Fibroblast of pulmonary artery (primary cell): ENCODE measurements around the gene EIPR1.

Source experiments
- DNase-seq: peaks from one replicate; pipeline ENCODE4 v3.0.0-alpha.2; 2010; ENCODE audit warnings: low read depth
- H3K4me3 ChIP-seq: replicated peaks from 2 replicates; pipeline ENCODE4 v1.5.1; 2011; ENCODE audit warnings: low read depth, mild to moderate bottlenecking, control low read depth, low read length, moderate library complexity
- TF ChIP-seq, protein P1 (sequence below): IDR thresholded peaks from 2 replicates; pipeline ENCODE4 v1.5.1; 2011; ENCODE audit warnings: mild to moderate bottlenecking, control low read depth, low read length, inconsistent platforms; ENCODE audit errors: missing control alignments

Gene EIPR1

DNA sequence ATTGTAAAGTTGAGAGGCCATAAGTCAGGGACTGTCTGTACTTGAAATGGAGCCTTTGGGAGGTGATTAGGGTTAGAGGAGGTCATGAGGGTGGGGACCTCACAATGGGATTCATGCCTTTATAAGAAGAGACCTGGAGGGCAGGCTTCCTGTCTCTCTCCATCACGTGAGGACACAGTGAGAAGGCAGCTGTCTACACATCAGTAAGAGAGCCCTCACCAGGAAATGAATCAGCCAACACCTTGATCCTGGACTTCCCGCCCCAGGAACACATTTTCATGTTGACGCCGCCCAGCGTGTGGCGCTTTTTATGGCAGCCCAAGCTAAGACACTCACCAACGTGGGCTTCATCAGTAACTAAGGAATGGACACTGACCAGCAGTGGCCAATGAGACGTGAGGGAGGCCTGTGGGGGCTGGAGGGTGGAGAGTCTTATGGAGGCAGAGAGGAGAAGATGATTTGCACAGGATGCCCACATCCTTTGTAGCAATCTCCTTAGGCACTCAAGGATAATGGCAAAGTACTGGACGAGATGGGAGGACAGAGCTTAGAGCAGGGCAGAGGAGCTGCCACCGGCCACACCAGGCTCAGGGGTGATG, 162.7 kb downstream of the EIPR1 start:
- no peak overlapping the region for H3K4me3 ChIP-seq
- no peak for DNase-seq
- TF ChIP-seq, protein P1, sequence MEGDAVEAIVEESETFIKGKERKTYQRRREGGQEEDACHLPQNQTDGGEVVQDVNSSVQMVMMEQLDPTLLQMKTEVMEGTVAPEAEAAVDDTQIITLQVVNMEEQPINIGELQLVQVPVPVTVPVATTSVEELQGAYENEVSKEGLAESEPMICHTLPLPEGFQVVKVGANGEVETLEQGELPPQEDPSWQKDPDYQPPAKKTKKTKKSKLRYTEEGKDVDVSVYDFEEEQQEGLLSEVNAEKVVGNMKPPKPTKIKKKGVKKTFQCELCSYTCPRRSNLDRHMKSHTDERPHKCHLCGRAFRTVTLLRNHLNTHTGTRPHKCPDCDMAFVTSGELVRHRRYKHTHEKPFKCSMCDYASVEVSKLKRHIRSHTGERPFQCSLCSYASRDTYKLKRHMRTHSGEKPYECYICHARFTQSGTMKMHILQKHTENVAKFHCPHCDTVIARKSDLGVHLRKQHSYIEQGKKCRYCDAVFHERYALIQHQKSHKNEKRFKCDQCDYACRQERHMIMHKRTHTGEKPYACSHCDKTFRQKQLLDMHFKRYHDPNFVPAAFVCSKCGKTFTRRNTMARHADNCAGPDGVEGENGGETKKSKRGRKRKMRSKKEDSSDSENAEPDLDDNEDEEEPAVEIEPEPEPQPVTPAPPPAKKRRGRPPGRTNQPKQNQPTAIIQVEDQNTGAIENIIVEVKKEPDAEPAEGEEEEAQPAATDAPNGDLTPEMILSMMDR, result no peak

DNA sequence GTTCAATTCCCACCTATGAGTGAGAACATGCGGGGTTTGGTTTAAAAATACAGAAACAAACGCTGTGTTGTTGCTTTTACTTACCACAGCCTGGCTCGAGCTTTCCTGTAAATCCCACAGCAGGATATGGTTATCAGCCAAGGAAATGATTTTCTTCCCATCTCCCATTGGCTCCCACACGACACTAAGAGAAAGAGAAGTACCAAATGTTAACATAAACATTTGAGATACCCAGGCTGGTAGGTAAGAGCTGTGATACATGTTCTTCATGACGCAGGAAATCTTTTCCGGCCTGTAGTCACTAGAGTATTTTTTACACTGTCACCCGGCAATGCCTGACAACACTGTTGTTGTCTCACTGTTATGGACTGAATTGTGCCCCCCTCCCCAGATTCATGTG, 163.6 kb downstream of the EIPR1 start:
- DNase-seq, result peak; percentile 52

DNA sequence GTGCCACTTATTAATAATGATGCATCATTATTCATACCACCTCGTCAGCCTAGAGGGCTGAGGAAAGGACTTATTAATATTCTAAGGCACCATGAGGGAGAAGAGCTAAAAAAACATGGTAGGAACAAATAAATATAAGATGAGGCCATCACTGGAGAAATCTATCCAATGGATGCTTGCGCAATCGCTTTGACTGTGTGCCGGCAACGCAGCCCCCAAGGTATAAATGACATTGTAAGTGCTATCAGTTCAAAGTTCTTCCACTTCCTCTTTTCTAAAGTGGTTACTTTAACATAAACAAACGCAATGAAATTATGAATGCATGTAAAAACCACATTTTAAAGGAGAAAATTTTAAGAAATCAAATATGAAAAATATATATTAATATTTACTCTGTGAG, 164.6 kb downstream of the EIPR1 start:
- TF ChIP-seq, protein P1, result no peak
- DNase-seq, result no peak
- H3K4me3 ChIP-seq, result no peak overlapping the region

More for the DNA sequence above, 163.6 kb downstream of the EIPR1 start:
- H3K4me3 ChIP-seq, result no peak overlapping the region
- TF ChIP-seq, protein P1, result no peak

DNA sequence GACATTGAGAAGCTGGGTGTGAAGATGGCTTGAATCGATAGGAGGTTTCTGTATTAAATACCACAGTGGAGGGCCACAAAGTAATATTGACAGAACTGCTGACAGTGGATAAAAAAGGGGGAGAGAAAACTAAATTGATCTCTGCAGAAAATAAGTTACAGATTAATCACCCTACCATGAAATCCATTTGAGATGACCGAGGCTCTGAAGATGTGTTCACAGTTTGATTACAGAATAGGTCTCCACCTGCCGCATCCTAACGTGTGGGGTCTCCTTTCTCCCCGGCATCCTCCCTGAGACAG, 165.6 kb downstream of the EIPR1 start:
- TF ChIP-seq, protein P1, result no peak
- no peak for DNase-seq
- H3K4me3 ChIP-seq, result no peak overlapping the region

DNA sequence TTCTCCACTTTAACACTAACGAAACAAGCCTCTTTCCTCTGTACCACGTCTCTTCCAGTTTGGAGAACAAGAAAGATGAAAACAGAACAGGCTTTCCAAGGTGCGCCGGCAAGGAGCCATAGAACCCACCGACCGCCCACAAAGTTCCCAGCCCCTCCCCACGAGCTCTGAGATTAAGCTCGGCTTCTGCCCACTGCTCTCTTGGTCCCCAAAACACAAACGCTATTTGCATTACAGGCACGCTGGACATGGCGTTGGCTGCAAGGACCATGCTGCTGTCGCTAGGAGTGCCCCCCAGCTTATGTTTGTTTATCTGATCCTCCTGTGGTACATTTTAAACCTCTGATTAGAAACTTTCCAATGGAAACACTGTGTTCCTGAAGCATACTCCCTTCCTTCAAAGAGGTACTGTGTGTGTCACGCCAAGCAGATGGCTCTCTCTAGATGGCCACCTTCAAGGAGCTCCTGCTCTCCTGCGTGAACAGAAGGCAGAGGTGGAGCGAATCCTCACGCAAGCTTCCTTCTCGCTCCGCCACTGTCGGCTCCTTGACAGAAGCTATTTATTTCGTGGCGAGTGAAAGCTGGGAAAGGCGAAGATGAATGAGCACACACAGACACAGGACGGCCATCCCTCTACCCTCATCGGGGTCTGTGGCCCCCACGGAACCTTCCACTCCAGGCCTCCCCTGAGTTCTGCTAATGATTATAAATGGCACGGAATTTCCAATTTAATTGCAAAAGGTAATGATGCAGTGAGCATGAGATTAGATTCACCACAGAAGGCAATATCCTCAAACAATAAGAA, 166.2 kb downstream of the EIPR1 start:
- TF ChIP-seq, protein P1, result no peak
- no peak overlapping the region for H3K4me3 ChIP-seq
- DNase-seq, result no peak

DNA sequence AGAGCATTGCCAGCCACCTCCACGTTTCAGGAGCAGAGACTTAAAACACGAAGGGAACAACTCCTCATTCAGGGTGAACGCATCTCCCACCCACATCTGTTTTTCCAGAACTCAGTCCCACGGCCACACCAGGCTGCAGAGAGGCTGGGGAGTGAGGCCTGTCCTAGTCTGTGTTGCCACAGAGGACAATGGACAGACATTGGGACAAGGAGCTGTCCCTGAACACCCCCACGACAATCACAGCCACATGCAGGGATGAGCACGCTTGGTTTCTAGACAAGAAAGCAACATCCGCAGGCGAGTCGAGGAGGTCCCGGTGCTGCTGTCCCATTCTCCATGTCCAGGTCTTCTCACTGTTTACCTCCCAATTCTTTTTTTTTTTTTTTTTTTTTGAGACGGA, 167.4 kb downstream of the EIPR1 start:
- TF ChIP-seq, protein P1, result no peak
- DNase-seq, result no peak
- H3K4me3 ChIP-seq, result no peak overlapping the region

DNA sequence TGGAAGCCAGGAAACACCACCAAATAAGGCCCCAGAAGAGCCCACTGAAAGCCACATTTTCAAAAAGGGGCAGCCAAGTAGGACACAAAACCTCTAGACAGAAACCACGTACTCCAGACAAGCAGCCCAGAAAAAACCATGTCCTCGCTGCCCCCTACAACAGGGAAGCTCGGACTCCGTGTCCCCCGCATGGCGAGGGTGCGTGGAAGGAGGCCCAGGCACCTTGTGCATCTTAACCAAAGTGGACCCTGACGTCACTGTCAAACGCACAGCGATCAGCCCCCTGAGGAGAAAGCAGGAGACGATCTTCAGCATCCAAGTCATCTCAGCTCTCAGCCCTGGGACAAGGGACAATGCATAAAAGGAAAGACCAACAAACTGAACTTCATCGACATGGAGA, 168.4 kb downstream of the EIPR1 start:
- DNase-seq, result no peak
- TF ChIP-seq, protein P1, result no peak
- no peak overlapping the region for H3K4me3 ChIP-seq
